Forelimb muscle (tissue), 1 donor: ENCODE results near the gene PDCD1LG2. TPM values are rescaled to one million over a fixed set of nuclear protein-coding genes. Genes with fewer than 3 reads are reported as not detected.

ENCODE experiments used
- DNase-seq: peaks from one replicate; pipeline ENCODE4 v3.0.0-alpha.2; 2013; ENCODE audit warnings: low read depth
- polyA plus RNA-seq: library from polyadenylated mRNA; unstranded; fragments of 120-200 nt; gene quantifications from one replicate; pipeline ENCODE4 v1.2.1, GENCODE V29; 2013; ENCODE audit not compliant: insufficient read length

The PDCD1LG2 gene
- polyA plus RNA-seq, 1 donor = 2.8 TPM

- no peak for DNase-seq
Observed at GRCh38 chr9:5531101-5531882, 21.0 kb downstream of the PDCD1LG2 start.

GRCh38 chr9:5532306-5532705 is 22.0 kb downstream of the PDCD1LG2 start:
- DNase-seq = no peak

GRCh38 chr9:5532790-5533189 is 22.5 kb downstream of the PDCD1LG2 start:
- no peak for DNase-seq

GRCh38 chr9:5536684-5537083 is 26.4 kb downstream of the PDCD1LG2 start:
- no peak for DNase-seq

- DNase-seq = no peak
Observed at GRCh38 chr9:5543875-5544702, 33.8 kb downstream of the PDCD1LG2 start.

GRCh38 chr9:5549658-5550650 is 39.6 kb downstream of the PDCD1LG2 start:
- no peak for DNase-seq

GRCh38 chr9:5551368-5552150 is 41.2 kb downstream of the PDCD1LG2 start:
- DNase-seq = no peak

GRCh38 chr9:5552301-5552700 is 42.0 kb downstream of the PDCD1LG2 start:
- no peak for DNase-seq

GRCh38 chr9:5553211-5553610 is 42.9 kb downstream of the PDCD1LG2 start:
- DNase-seq = no peak

- DNase-seq = no peak
Observed at GRCh38 chr9:5554254-5554653, 43.9 kb downstream of the PDCD1LG2 start.

GRCh38 chr9:5556101-5556705 is 45.9 kb downstream of the PDCD1LG2 start:
- DNase-seq = no peak

GRCh38 chr9:5557606-5558587 is 47.6 kb downstream of the PDCD1LG2 start:
- no peak for DNase-seq

- no peak for DNase-seq
Observed at GRCh38 chr9:5559659-5560058, 49.3 kb downstream of the PDCD1LG2 start.

- no peak for DNase-seq
Observed at GRCh38 chr9:5560443-5561100, 50.2 kb downstream of the PDCD1LG2 start.

- no peak for DNase-seq
Observed at GRCh38 chr9:5561828-5562488, 51.6 kb downstream of the PDCD1LG2 start.

- no peak for DNase-seq
Observed at GRCh38 chr9:5562806-5563416, 52.6 kb downstream of the PDCD1LG2 start.

GRCh38 chr9:5563417-5563815 is 53.1 kb downstream of the PDCD1LG2 start:
- no peak for DNase-seq

GRCh38 chr9:5563886-5564285 is 53.6 kb downstream of the PDCD1LG2 start:
- DNase-seq = no peak
